Measurements from ENCODE around the gene UBE2D4. TPM values are rescaled to one million over a fixed set of nuclear protein-coding genes. Genes with fewer than 3 reads are reported as not detected.
"Not testable (repeated sequence)": the region's sequence is repeated elsewhere in the genome, so short reads cannot be mapped to it uniquely, and the experiment has no call there.

The UBE2D4 gene
- total RNA-seq, 1 donor: 32.3 TPM

GRCh38 chr7:43985904-43986864 is 59.9 kb downstream of the UBE2D4 start:
- peak; percentile 71 for TF ChIP-seq CTCF (IDR thresholded peaks at IDR 0.05; ENCODE audit: insufficient read depth, low read length)
- peak; percentile 63 for DNase-seq (ENCODE audit: low read depth)
- peak overlapping the region; percentile 25 for H3K4me3 ChIP-seq (ENCODE audit: low read depth, low read length)

- not testable (repeated sequence) for DNase-seq (ENCODE audit: low read depth); H3K4me3 ChIP-seq (ENCODE audit: low read depth, low read length)
Observed at GRCh38 chr7:43987476-43987875, 61.2 kb downstream of the UBE2D4 start.

- H3K4me3 ChIP-seq (ENCODE audit: low read depth, low read length); DNase-seq (ENCODE audit: low read depth): not testable (repeated sequence)
Observed at GRCh38 chr7:43990011-43990585, 63.9 kb downstream of the UBE2D4 start.

DNA sequence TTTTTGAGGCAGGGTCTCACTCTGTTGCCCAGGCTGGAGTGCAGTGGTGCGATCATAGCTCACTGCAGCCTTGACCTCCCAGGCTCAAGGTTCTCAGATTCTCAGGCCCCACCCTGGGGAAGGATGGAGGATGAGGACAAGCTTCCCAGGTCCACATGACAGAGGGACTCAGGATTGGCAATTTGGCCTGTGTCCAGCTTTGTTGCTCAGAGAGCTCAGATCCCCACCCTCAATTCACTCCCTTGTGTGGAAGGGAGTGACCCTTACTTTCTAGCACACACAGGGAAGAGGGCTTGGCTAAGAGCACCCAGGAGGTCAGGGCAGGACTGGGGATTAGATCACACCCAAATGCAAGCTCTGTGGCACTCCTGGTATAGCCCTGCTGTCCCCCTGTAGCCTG is 64.6 kb downstream of the UBE2D4 start:
- not testable (repeated sequence) for DNase-seq (ENCODE audit: low read depth); H3K4me3 ChIP-seq (ENCODE audit: low read depth, low read length)

DNA sequence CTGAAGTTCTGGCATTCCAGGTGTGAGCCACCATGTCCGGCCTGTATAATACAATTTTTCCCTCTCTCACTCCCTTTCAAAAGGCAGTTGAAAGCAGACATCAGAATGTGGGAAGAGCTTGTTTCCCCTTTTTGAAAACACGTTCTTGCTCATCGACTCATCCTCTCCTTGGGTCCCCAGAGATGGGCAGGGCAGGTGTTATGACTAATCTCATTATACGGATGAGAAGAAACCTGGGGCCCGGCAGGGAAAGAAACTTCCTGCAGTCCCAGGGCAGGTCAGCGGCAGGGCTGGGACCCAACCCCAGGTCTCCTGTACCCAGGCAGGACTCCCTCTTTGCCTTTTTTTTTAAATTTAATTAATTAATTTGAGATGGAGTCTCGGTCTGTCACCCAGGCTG is 66.7 kb downstream of the UBE2D4 start:
- DNase-seq (ENCODE audit: low read depth): peak; percentile 43
- not testable (repeated sequence) for H3K4me3 ChIP-seq (ENCODE audit: low read depth, low read length)

GRCh38 chr7:43994681-43995080 is 68.4 kb downstream of the UBE2D4 start:
- DNase-seq (ENCODE audit: low read depth): not testable (repeated sequence)

GRCh38 chr7:43997532-43997931 is 71.3 kb downstream of the UBE2D4 start, which contains the start of gene SPDYE1:
Gene SPDYE1, plus strand, starts transcription at chr7:43997897. Its CDS starts 2,053 bp downstream, at chr7:43999950.
- not testable (repeated sequence) for H3K4me3 ChIP-seq (ENCODE audit: low read depth, low read length); DNase-seq (ENCODE audit: low read depth)

More at GRCh38 chr7:43994681-43995080, 68.4 kb downstream of the UBE2D4 start:
- not testable (repeated sequence) for H3K4me3 ChIP-seq (ENCODE audit: low read depth, low read length)

Other genes with a start within 250 kb of the UBE2D4 start
- gene COA1, start 196.9 kb upstream of the UBE2D4 start, total RNA-seq (ENCODE audit: low replicate concordance): 13.2 and 71.4 TPM in 2 replicates
- 24.0 and 60.3 TPM in 2 replicates for gene BLVRA, start 167.8 kb upstream of the UBE2D4 start, total RNA-seq (ENCODE audit: low replicate concordance)
- gene MRPS24, start 56.9 kb upstream of the UBE2D4 start, total RNA-seq (ENCODE audit: low replicate concordance): 82.1 and 137 TPM in 2 replicates
- gene URGCP, start 19.8 kb upstream of the UBE2D4 start, total RNA-seq (ENCODE audit: low replicate concordance): 10.1 and 24.7 TPM in 2 replicates
- not detected in 2 replicates for gene SPDYE1, start 71.5 kb downstream of the UBE2D4 start, total RNA-seq (ENCODE audit: low replicate concordance)
- gene DBNL, start 118.3 kb downstream of the UBE2D4 start, total RNA-seq (ENCODE audit: low replicate concordance): 73.0 and 110 TPM in 2 replicates
- gene PGAM2, start 139.1 kb downstream of the UBE2D4 start, total RNA-seq (ENCODE audit: low replicate concordance): not detected in 2 replicates
- 18.1 and 59.9 TPM in 2 replicates for gene POLM, start 156.1 kb downstream of the UBE2D4 start, total RNA-seq (ENCODE audit: low replicate concordance)
- gene AEBP1, start 177.9 kb downstream of the UBE2D4 start, total RNA-seq (ENCODE audit: low replicate concordance): 168 and 234 TPM in 2 replicates
- 66.6 and 87.9 TPM in 2 replicates for gene POLD2, start 197.1 kb downstream of the UBE2D4 start, total RNA-seq (ENCODE audit: low replicate concordance)
- not detected in 2 replicates for gene MYL7, start 214.9 kb downstream of the UBE2D4 start, total RNA-seq (ENCODE audit: low replicate concordance)

All from fibroblast of the aortic adventitia (primary cell).